HFFc6 (cell line): ENCODE measurements around the gene TMOD1. TPM values are rescaled to one million over a fixed set of nuclear protein-coding genes. Genes with fewer than 3 reads are reported as not detected.
"Not testable (repeated sequence)": the region's sequence is repeated elsewhere in the genome, so short reads cannot be mapped to it uniquely, and the experiment has no call there.

ENCODE experiments used
- DNase-seq: peaks from one replicate; pipeline ENCODE4 v3.0.0-alpha.2; 2018
- H3K27ac Mint-ChIP-seq: 2 replicates; pipeline ENCODE4 v1.8.0; 2020; ENCODE audit warnings: mild to moderate bottlenecking, mixed read lengths
- H3K27me3 Mint-ChIP-seq: 2 replicates; pipeline ENCODE4 v1.8.0; 2021; ENCODE audit warnings: mild to moderate bottlenecking, moderate library complexity, mixed read lengths; ENCODE audit not compliant: insufficient read depth
- H3K36me3 Mint-ChIP-seq: 2 replicates; pipeline ENCODE4 v1.8.0; 2021; ENCODE audit warnings: low read depth, mixed read lengths
- H3K4me1 Mint-ChIP-seq: 2 replicates; pipeline ENCODE4 v1.8.0; 2020; ENCODE audit warnings: low read depth, mixed read lengths
- H3K4me3 Mint-ChIP-seq: 2 replicates; pipeline ENCODE4 v1.8.0; 2020; ENCODE audit warnings: mild to moderate bottlenecking, moderate library complexity, mixed read lengths
- H3K9me3 Mint-ChIP-seq: 2 replicates; pipeline ENCODE4 v1.8.0; 2020; ENCODE audit warnings: mild to moderate bottlenecking, mixed read lengths
- total RNA-seq, 6 experiments: library from RNA; stranded (reverse); fragmentation: NEBNext Ultra II Directional; extraction: Animal tissue kit (Norgen Biotek cat#: 25700); gene quantifications; 2 replicates in 1 of 6; 3 replicates in 5 of 6; pipeline ENCODE4 v1.2.3, GENCODE V29; 2021
- TF ChIP-seq, protein P1 (sequence below): fragments of 200-600 bp; sonication (generic); IDR thresholded peaks from 2 replicates; pipeline ENCODE4 v1.5.0; 2021; ENCODE audit warnings: antibody characterized with exemption, mild to moderate bottlenecking

TMOD1 gene
- total RNA-seq, 6 experiments from 2014 or later, result 0.14 to 0.60 (median 0.57) TPM

DNA sequence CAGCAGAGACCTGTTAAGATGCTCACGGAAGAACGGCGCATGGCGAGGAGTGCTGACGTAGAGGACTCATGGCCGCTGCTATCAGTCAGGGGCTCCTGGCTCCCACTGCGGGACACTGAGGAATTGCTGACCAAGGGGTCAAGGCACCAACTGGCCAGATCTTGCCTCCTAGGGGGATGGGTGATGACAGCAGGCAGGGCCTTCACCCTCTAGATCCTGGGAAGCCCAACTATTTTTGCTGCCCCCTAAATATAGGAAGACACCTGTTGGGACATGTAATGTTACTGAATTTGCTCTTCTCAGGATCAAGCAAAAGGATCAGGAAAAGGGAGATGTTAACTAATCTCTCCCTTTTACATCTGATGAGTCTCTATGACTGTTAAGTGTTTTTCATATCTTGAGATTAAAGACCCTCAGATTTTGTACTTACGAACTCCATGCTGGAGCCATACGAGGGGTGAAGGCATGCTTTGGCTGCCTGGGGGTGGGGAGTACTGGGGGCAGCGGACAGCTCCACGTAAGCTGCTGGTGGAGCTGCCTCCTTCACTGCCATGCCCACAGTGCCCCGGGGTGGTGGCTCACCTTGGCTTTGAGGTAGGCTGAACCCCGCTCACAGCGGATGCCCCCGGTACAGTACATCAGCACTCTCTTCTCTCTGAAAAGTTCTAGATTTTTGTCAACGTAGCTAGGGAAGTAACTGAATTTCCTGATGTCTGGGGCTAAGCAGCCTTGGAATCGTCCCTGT, 103.6 kb downstream of the TMOD1 start:
- Mint-ChIP-seq H3K27me3 (no peaks in the 10 kb centered on the region), H3K4me1 (no peaks in the 10 kb centered on the region), H3K36me3 (peaks cover 3% of the 10 kb centered on the region; the same call in 1 of the 2 replicates), H3K4me3 (no peak overlapping the region), H3K27ac (no peak overlapping the region), H3K9me3 (no peaks in the 10 kb centered on the region)
- TF ChIP-seq, protein P1, sequence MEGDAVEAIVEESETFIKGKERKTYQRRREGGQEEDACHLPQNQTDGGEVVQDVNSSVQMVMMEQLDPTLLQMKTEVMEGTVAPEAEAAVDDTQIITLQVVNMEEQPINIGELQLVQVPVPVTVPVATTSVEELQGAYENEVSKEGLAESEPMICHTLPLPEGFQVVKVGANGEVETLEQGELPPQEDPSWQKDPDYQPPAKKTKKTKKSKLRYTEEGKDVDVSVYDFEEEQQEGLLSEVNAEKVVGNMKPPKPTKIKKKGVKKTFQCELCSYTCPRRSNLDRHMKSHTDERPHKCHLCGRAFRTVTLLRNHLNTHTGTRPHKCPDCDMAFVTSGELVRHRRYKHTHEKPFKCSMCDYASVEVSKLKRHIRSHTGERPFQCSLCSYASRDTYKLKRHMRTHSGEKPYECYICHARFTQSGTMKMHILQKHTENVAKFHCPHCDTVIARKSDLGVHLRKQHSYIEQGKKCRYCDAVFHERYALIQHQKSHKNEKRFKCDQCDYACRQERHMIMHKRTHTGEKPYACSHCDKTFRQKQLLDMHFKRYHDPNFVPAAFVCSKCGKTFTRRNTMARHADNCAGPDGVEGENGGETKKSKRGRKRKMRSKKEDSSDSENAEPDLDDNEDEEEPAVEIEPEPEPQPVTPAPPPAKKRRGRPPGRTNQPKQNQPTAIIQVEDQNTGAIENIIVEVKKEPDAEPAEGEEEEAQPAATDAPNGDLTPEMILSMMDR, result no peak
- DNase-seq, result no peak

DNA sequence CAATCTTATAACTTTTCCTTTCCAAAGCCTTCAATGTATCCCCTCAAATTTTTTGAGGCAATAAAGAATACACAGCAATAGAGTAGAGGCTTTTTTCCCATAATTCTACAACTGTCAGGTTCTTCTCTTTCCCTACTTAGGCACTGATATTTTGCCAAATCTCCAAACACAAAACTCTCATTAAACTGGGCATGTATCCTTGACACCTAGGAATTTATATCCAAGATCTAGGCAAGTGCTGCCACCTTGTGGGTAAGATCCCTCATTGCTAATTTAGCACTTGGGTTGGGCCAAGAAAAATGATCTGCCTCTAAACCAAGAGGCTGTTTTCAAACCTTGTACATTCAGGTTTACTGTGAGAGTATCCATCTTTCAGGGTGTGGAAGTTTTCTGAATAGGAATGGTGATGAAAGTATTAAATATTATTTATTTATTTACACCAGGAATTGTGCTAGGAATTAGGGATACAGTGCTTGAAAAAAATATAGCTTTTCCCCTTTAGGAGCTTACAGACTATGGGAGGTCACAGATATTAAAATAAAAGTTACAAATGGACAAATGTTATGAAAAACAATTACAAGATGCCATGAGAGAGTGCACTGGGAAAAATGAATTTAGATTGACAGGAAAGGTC, 114.1 kb downstream of the TMOD1 start:
- no peaks in the 10 kb centered on the region for H3K9me3 Mint-ChIP-seq
- no peak overlapping the region for H3K27ac Mint-ChIP-seq
- H3K4me1 Mint-ChIP-seq, result no peaks in the 10 kb centered on the region
- TF ChIP-seq, protein P1, result peak; percentile 96
- no peak overlapping the region for H3K4me3 Mint-ChIP-seq
- DNase-seq, result peak; percentile 45
- H3K36me3 Mint-ChIP-seq, result no peaks in the 10 kb centered on the region
- no peaks in the 10 kb centered on the region for H3K27me3 Mint-ChIP-seq

DNA sequence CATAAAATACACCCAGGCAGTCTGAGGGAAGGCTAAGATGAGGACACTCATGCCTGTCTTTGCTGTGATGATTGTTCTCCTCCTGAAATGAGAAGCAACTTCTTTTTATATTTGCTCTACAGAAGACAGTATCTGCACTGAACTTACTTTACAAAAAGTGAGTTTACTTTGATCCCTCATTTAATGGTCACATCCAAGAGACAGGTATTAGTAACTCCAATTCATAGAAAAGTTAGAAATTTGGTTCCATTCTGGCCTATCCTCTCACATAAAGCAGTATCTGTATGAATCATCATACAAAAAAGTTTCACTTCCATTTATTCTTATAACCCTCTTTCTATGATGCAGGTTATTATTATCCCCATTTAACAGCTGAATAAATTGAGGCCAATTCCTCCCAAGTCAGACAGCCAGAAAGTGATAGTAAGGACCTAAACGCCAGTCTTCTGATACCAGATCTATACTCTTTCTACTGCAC, 116.5 kb downstream of the TMOD1 start:
- TF ChIP-seq, protein P1, result no peak
- no peak for DNase-seq
- H3K27ac Mint-ChIP-seq, result no peak overlapping the region
- no peak overlapping the region for H3K4me3 Mint-ChIP-seq
- peaks cover under 1% of the 10 kb centered on the region; the same call in 1 of the 2 replicates for H3K36me3 Mint-ChIP-seq
- H3K27me3 Mint-ChIP-seq, result no peaks in the 10 kb centered on the region; the same call in 1 of the 2 replicates
- no peaks in the 10 kb centered on the region for H3K9me3 Mint-ChIP-seq
- no peaks in the 10 kb centered on the region for H3K4me1 Mint-ChIP-seq

DNA sequence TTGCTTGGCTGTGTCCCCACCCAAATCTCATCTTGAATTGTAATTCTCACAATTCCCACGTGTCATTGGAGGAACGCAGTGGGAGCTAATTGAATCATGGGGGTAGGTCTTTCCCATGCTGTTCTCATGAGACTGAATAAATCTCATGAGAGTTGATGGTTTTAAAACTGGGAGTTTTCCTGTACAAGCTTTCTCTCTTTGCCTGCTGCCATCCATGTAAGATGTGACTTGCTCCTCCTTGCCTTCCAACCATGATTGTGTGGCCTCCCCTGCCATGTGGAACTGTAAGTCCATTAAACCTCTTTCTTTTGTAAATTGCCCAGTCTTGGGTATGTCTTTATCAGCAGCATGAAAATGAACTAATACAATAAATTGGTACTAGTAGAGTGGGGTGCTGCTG, 118.6 kb downstream of the TMOD1 start:
- H3K9me3 Mint-ChIP-seq, H3K4me1 Mint-ChIP-seq, H3K27ac Mint-ChIP-seq, H3K4me3 Mint-ChIP-seq, DNase-seq, H3K36me3 Mint-ChIP-seq, H3K27me3 Mint-ChIP-seq: not testable (repeated sequence)

DNA sequence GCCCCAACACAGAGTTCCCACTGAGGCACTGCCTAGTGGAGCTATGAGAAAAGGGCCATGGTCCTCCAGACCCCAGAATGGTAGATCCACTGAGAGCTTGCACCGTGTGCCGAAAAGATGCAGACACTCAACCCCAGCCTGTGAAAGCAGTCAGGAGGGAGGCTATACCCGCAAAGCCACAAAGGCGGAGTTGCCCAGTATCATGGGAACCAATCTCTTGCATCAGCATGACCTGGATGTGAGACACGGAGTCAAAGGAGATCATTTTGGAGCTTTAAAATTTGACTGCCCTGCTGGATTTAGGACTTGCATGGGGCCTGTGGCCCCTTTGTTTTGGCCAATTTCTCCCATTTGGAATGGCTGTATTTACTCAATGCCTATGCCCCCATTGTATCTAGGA, 121.0 kb downstream of the TMOD1 start:
- not testable (repeated sequence) for H3K9me3 Mint-ChIP-seq, H3K27me3 Mint-ChIP-seq, H3K27ac Mint-ChIP-seq, DNase-seq, H3K36me3 Mint-ChIP-seq, H3K4me3 Mint-ChIP-seq, H3K4me1 Mint-ChIP-seq

DNA sequence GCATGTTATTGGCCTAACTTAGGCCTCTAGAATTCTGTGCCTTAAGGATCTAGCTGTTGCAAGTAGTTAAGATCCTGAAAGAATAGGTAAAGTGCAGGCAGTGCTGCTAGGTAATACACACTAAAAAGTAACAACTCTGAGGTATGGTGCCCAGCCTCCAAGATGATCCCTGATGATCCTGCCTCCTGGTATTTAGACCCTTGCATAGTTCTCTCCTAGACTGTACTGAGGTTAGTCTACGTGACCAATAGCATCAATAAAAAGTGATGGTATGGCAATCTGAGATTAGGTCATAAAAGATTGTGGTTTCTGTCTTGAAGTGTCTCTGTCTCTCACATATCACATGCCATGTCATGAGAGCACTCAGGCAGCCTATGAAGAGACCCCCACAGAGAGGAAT, 122.5 kb downstream of the TMOD1 start:
- TF ChIP-seq, protein P1, result no peak
- DNase-seq, result no peak
- peaks cover 6% of the 10 kb centered on the region; the same call in 1 of the 2 replicates for H3K36me3 Mint-ChIP-seq
- peaks cover 11% of the 10 kb centered on the region for H3K4me1 Mint-ChIP-seq
- no peaks in the 10 kb centered on the region for H3K9me3 Mint-ChIP-seq
- H3K27ac Mint-ChIP-seq, result no peak overlapping the region
- no peaks in the 10 kb centered on the region; the same call in 1 of the 2 replicates for H3K27me3 Mint-ChIP-seq
- no peak overlapping the region for H3K4me3 Mint-ChIP-seq
